Uterus (tissue), 4 donors: ENCODE data around the gene MLXIP. TPM values are rescaled to one million over a fixed set of nuclear protein-coding genes. Genes with fewer than 3 reads are reported as not detected.

Experiments used
- DNase-seq, 2 donors: peaks; one replicate each; pipeline ENCODE4 v3.0.0-alpha.2; 2019 to 2020
- H3K27ac ChIP-seq, 2 donors: fragments of 200-600 bp; sonication (generic); 1 replicate in 1 of 2; 2 replicates in 1 of 2; pipeline ENCODE4 v1.5.1; 2016 to 2018
- H3K27me3 ChIP-seq, 2 donors: fragments of 200-600 bp; sonication (generic); one replicate each; pipeline ENCODE4 v1.5.1; 2018 to 2019; ENCODE audit warnings: control low read depth in 1 of 2
- H3K36me3 ChIP-seq, 2 donors: fragments of 200-600 bp; sonication (generic); one replicate each; pipeline ENCODE4 v1.5.1; 2019; ENCODE audit warnings: control low read depth in 1 of 2
- H3K4me1 ChIP-seq, 2 donors: fragments of 200-600 bp; sonication (generic); one replicate each; pipeline ENCODE4 v1.5.1; 2018 to 2019; ENCODE audit warnings: control low read depth in 1 of 2
- H3K4me3 ChIP-seq, 2 donors: fragments of 200-600 bp; sonication (generic); 1 replicate in 1 of 2; 2 replicates in 1 of 2; pipeline ENCODE4 v1.5.1; 2018 to 2019; ENCODE audit warnings: mild to moderate bottlenecking in 1 of 2
- H3K9me3 ChIP-seq, 2 donors: fragments of 200-600 bp; sonication (generic); one replicate each; pipeline ENCODE4 v1.5.1; 2019; ENCODE audit warnings: control low read depth in 1 of 2
- POLR2A ChIP-seq, 2 donors: fragments of 450-650 bp; IDR thresholded peaks; one replicate each; pipeline ENCODE4 v1.6.1; 2016; ENCODE audit warnings: antibody characterized with exemption in 2 of 2, mild to moderate bottlenecking in 1 of 2, moderate library complexity in 1 of 2
- intact Hi-C: fragments of 100-400 bp; cut with DNase I; formaldehyde crosslinking; loops from one replicate; pipeline ENCODE4 v1.15.1; 2023; ENCODE audit warnings: low total_unique reads
- total RNA-seq, 4 donors: library from RNA; depleted of rRNA in 3 of 4; stranded (reverse); fragments of >200 nt in 3 of 4; gene quantifications; one replicate each; pipeline versions ENCODE4 v1.1.0 to v1.2.4, GENCODE V29; 2014 to 2023
- TF ChIP-seq, protein P1 (sequence below), 4 experiments: fragments of 200-600 bp in 2 of 4; fragments of 450-650 bp in 2 of 4; sonication (generic) in 2 of 4; IDR thresholded peaks; one replicate each; pipeline ENCODE4 v1.5.1; 2016 to 2019; ENCODE audit warnings: antibody characterized with exemption in 4 of 4, mild to moderate bottlenecking in 2 of 4, moderate library complexity in 1 of 4
- donor health status: DM: yes; HTN: yes; CAD: no.

MLXIP gene
- total RNA-seq, 4 donors from 2014 or later = 21.5 to 88.7 (median 24.7) TPM

DNA sequence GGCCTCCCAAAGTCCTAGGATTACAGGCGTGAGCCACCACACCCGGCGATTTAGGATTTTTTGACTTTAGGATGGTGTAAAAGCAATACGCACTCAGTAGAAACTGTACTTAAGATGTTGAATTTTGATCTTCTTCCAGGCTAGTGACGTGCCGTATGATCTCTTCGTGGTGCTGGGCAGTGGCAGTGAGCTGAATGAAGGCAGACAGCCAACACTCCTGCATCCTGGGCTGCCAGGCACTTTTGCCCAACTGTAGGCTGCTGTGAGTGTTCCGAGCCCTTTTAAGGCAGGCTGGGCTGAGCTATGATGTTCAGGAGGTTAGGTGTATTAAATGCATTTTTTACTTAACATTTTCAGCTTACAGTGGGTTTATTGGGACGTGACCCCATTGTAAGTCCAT lies 74.2 kb downstream of the MLXIP start:
- Histone ChIP-seq H3K4me1 (no peaks in the 10 kb centered on the region), H3K36me3 (no peaks in the 10 kb centered on the region), H3K27ac (no peak overlapping the region), H3K27me3 (no peaks in the 10 kb centered on the region), H3K9me3 (no peaks in the 10 kb centered on the region), H3K4me3 (no peak overlapping the region)
- intact Hi-C loops = no loop called here
- DNase-seq = no peak
- TF ChIP-seq POLR2A (IDR thresholded peaks at IDR 0.05) = no peak
- TF ChIP-seq, protein P1, sequence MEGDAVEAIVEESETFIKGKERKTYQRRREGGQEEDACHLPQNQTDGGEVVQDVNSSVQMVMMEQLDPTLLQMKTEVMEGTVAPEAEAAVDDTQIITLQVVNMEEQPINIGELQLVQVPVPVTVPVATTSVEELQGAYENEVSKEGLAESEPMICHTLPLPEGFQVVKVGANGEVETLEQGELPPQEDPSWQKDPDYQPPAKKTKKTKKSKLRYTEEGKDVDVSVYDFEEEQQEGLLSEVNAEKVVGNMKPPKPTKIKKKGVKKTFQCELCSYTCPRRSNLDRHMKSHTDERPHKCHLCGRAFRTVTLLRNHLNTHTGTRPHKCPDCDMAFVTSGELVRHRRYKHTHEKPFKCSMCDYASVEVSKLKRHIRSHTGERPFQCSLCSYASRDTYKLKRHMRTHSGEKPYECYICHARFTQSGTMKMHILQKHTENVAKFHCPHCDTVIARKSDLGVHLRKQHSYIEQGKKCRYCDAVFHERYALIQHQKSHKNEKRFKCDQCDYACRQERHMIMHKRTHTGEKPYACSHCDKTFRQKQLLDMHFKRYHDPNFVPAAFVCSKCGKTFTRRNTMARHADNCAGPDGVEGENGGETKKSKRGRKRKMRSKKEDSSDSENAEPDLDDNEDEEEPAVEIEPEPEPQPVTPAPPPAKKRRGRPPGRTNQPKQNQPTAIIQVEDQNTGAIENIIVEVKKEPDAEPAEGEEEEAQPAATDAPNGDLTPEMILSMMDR (IDR thresholded peaks at IDR 0.05) = no peak

DNA sequence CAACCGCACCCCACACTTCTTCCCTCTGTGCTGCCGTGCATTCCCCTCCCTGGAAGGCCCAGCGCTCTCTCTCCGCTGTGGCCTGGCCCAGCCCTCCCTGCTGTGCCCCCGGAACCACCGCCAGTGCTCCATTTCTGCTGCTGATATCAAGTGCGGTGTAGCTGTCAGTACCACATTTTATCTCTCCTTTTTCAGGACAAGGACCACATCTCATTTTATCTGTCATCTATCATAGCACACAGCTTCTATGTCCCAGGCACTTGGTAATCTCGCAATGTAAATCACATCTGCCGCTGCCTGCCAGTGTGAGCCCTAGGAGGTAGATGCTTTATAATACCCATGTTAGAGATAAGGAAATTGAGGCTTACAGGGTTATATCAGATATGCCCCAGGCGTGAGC lies 77.1 kb downstream of the MLXIP start:
- no peak for DNase-seq
- Histone ChIP-seq H3K27ac (no peak overlapping the region), H3K9me3 (no peaks in the 10 kb centered on the region), H3K4me3 (no peak overlapping the region), H3K36me3 (no peaks in the 10 kb centered on the region), H3K27me3 (no peaks in the 10 kb centered on the region), H3K4me1 (no peaks in the 10 kb centered on the region)
- intact Hi-C loops = no loop called here
- TF ChIP-seq, protein P1 (IDR thresholded peaks at IDR 0.05) = no peak
- TF ChIP-seq POLR2A (IDR thresholded peaks at IDR 0.05) = no peak

DNA sequence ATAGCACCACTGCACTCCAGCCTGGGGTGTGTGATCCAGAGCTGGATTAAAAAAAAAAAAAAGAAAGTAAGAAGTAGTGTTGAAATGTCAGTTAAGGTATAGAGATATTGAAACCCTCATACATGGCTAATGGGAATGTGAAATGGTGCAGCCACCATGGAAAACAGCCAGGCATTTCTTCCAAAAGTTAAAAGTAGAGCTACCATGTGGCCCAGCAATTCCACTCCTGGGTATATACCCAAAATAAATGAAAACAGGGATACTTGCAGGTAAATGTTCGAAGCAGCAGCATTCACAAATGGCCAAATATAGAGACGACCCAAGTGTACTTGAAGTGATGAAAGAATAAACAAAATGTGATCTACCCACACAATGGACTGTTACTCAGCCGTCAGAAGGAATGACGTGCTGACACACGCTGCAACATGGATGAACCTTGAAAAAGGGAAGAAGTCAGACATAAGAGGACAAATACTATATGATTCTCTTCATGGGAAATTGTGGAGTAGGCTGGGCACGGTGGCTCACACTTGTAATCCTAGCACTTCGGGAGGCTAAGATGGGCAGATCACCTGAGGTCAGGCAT lies 80.2 kb downstream of the MLXIP start:
- TF ChIP-seq POLR2A (IDR thresholded peaks at IDR 0.05) = no peak
- no peaks in the 10 kb centered on the region for H3K9me3 ChIP-seq
- no peaks in the 10 kb centered on the region for H3K36me3 ChIP-seq
- H3K27me3 ChIP-seq = no peaks in the 10 kb centered on the region
- no peaks in the 10 kb centered on the region for H3K4me1 ChIP-seq
- H3K27ac ChIP-seq = no peak overlapping the region
- intact Hi-C loops = no loop called here
- H3K4me3 ChIP-seq = no peak overlapping the region
- DNase-seq = no peak

DNA sequence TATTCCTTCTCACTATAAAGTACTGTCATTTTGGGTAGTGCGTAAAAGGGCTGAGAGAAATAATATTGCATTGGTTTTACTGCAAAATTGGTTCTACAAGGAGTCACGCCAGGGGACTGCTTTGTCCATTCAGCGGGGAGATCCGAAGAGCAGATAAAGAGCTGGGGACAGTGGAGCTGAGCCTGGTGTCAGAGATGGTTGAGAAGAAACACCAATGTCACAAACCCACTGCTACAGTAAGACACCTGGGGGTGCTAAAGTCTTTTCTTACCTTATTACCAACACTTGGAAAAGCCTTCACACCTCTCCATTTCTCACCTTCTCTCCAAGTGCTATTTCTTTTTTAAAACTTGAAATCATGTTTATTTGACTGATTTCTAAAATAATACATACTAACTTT lies 81.3 kb downstream of the MLXIP start:
- no peak for DNase-seq
- TF ChIP-seq POLR2A (IDR thresholded peaks at IDR 0.05) = no peak
- TF ChIP-seq, protein P1 (IDR thresholded peaks at IDR 0.05) = no peak
- no peaks in the 10 kb centered on the region for H3K36me3 ChIP-seq
- H3K4me3 ChIP-seq = no peak overlapping the region
- intact Hi-C loops = no loop called here
- H3K27ac ChIP-seq = no peak overlapping the region
- H3K4me1 ChIP-seq = no peaks in the 10 kb centered on the region
- no peaks in the 10 kb centered on the region for H3K9me3 ChIP-seq
- no peaks in the 10 kb centered on the region for H3K27me3 ChIP-seq

DNA sequence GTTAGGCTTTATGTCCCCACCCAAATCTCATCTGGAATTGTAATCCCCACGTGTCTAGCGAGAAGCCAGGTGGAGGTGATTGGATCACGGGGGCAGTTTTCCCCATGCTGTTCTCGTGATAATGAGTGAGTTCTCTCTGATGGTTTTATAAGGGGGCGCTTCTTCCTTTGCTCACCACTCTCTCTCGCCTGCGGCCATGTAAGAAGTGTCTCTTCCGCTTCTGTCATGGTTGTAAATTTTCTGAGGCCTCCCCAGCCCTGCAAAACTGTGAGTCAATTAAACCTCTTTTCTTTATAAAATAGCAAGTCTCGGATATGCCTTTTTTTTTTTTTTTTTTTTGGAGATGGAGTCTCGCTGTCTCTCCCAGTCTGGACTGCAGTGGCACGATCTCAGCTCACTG lies 82.2 kb downstream of the MLXIP start:
- TF ChIP-seq POLR2A (IDR thresholded peaks at IDR 0.05) = no peak
- TF ChIP-seq, protein P1 (IDR thresholded peaks at IDR 0.05) = no peak
- no peak for DNase-seq
- Histone ChIP-seq H3K27ac (no peak overlapping the region), H3K4me3 (no peak overlapping the region), H3K9me3 (no peaks in the 10 kb centered on the region), H3K27me3 (no peaks in the 10 kb centered on the region), H3K4me1 (no peaks in the 10 kb centered on the region), H3K36me3 (no peaks in the 10 kb centered on the region)
- intact Hi-C loops = no loop called here

DNA sequence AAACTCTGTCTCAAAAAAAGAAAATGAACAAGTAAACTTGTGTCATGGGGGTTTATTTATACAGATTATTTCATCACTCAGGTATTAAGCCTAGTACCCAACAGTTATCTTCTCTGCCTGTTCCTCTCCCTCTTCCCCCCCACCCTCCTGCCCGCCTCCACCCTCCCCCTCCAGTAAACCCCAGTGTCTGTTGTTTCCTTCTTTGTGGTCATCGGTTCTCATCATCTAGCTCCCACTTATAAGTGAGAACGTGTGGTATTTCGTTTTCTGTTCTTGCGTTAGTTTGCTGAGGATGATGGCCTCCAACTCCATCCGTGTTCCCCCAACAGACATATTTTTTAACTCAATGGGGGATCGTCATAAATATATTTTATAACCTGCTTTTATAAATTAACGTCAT lies 83.1 kb downstream of the MLXIP start:
- TF ChIP-seq, protein P1 (IDR thresholded peaks at IDR 0.05) = no peak
- no peak for TF ChIP-seq POLR2A (IDR thresholded peaks at IDR 0.05)
- Histone ChIP-seq H3K27me3 (no peaks in the 10 kb centered on the region), H3K36me3 (no peaks in the 10 kb centered on the region), H3K9me3 (no peaks in the 10 kb centered on the region), H3K4me1 (no peaks in the 10 kb centered on the region), H3K27ac (no peak overlapping the region), H3K4me3 (no peak overlapping the region)
- DNase-seq = no peak
- intact Hi-C loops = no loop called here
